Fibroblast of the conjunctiva (primary cell): Measurements from ENCODE around the gene PIBF1.

Experiments
- DNase-seq: peaks from one replicate; pipeline ENCODE4 v3.0.0-alpha.2; 2010; ENCODE audit warnings: low read depth

PIBF1 gene

DNA sequence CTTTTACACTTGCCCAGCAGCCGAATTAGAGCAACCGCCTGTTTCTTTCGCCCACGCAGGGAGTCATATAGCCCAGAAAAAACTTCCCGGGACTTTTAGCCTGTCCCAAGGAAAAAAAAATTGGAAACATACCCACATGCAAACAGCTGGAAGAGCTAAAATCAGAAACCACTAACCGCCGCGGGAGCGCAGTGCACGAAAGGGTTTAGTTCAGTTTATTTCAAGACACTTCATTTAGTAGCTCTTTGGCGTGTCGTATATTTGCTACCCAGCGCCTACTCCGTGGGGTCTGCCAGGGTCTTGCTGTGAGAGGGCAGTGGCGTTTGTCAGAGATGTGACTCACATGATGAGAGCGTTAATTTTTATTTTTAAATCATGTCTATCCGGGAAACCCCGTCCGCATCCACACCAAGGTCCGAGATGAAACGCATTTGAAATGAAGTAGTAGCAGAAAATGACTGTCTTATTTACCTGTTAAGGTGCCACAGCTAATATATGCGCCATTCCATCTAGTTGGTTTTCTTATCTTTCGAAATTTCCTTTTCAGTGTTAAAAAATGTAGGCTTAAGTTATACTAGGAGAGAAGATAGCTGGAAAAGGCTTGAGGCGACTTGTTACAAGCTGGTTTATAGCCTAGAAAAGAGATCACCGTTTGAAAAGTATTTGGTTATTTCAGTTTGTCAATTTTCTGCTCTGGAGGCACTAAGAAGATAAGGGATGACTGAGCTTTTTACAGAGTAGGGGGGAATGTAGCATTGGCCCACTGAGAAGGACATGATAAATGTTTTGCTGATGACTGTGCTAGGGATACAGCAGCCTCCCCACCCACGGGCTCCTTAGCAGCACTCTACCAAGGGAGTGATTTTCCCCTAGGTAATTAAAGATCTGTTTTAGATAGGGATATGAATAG, 278.6 kb downstream of the PIBF1 start:
- DNase-seq = no peak

DNA sequence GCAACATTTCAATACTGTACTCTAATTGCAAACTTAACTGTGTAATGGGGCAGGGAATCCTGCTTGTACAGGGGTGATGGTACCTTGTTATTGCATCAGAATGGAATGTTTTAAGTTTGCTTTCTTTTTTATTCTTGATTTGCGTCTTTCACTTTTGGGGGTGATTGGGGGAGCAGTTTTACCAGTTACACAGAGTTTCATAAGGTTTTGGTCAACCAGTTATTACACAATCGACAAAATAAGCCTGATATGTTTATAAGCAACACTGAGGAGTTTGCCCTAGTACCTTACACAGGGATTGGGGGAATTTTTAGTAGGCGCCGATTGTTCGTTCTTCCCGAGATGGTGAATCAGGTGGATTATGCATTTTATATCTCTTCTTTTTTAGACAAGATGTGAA, 279.5 kb downstream of the PIBF1 start:
- DNase-seq = no peak

DNA sequence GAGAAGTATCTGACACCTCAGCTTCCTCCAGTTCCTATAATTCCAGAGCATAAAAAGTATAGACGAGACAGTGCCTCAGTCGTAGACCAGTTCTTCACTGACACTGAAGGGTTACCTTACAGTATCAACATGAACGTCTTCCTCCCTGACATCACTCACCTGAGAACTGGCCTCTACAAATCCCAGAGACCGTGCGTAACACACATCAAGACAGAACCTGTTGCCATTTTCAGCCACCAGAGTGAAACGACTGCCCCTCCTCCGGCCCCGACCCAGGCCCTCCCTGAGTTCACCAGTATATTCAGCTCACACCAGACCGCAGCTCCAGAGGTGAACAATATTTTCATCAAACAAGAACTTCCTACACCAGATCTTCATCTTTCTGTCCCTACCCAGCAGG, 279.9 kb downstream of the PIBF1 start:
- DNase-seq = no peak

DNA sequence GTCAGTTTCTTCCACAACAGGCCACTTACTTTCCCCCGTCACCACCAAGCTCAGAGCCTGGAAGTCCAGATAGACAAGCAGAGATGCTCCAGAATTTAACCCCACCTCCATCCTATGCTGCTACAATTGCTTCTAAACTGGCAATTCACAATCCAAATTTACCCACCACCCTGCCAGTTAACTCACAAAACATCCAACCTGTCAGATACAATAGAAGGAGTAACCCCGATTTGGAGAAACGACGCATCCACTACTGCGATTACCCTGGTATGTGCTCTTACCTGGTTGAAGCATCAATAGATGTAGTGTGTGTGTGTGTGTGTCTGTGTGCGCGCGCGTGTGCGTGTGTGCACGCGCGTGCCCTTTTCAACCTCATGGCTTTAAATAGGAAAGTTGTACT, 280.5 kb downstream of the PIBF1 start:
- DNase-seq = no peak

DNA sequence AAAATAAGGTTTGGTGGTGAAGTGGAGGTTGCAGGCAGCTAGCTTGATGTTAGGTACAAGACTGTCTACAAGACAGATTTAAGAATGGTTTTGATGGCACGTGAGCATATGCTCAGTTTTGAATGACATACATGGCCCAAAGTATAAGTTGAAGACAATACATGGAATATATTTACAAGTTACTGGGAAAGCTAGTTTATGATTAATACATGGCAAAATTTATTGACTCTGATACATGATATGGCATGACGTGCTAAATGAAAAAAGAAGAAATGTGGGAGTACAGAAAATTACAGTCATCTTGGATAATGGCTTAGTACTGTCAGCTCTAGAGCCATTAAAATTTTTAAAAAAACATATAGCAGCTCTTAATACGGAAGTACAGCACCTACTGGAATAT, 281.2 kb downstream of the PIBF1 start:
- no peak for DNase-seq

DNA sequence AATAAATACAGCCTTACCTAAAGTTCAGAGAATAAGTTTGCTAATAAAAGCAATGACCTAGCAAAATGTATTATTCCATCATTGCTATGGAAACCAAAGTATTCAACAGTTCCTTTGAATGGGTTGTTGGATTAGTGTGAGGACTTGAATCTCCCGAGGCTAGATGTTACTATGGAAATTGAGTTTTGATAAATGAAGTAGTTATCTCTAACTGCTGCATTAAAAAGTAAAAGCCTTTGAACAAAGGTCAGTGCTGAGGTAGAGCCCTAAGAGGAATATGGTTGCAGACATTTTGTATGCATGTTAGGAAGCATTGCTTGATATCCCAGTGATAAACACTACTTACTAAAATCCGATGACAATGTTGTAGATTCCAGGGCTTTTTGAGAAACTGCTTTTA, 283.1 kb downstream of the PIBF1 start:
- no peak for DNase-seq

DNA sequence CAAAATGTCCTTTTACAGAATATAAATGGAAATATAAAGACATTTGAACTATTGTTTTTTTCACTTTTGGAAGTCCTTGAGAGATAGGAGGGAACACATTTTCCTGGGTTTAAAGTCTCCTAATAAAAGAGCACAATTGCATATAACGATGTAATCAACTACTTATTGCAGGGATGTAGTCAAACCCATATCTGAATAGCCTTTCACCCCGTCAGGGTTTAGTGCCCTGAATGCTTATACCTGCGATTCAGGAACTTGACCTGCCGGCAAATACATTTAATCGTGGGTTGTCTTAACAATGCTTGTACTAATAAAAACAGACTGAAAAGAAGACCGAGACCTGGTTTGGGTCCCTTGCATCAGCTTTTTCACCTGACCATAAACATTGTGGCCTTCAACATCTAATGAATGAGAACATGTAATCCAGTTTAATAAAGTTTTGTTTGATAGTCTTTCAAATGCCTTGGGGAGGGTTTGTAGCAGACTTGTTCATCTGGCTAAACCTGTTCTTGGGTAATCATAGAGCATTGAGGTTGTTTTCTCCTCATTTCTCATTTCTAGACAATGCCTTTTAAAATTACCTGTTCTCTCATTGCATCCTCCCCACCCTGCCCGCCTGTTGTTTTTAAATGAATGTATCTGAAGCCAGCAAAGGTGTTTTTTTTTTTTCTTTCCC, 283.9 kb downstream of the PIBF1 start:
- DNase-seq = no peak
